ENCODE data around the gene PAXX.
A peak's percentile ranks its signal among the peaks of the same experiment; 100 is the strongest.
"Not testable (repeated sequence)": the region's sequence is repeated elsewhere in the genome, so short reads cannot be mapped to it uniquely, and the experiment has no call there.

Gene PAXX

GRCh38 chr9:137019891-137020683, 27.9 kb downstream of the PAXX start:
- DNase-seq, result no peak

GRCh38 chr9:137020771-137021567, 28.7 kb downstream of the PAXX start:
- DNase-seq, result no peak

- DNase-seq, result no peak
Measured at GRCh38 chr9:137021568-137021978, 29.4 kb downstream of the PAXX start.

- DNase-seq, result peak; percentile 56
Measured at GRCh38 chr9:137021979-137022661, 29.9 kb downstream of the PAXX start.

GRCh38 chr9:137022662-137023008, 30.4 kb downstream of the PAXX start:
- no peak for DNase-seq

GRCh38 chr9:137023157-137023556, 30.9 kb downstream of the PAXX start:
- DNase-seq, result no peak

- DNase-seq, result no peak
Measured at GRCh38 chr9:137023583-137023991, 31.4 kb downstream of the PAXX start.

GRCh38 chr9:137025517-137025966, 33.3 kb downstream of the PAXX start:
- no peak for DNase-seq

GRCh38 chr9:137026384-137026783, 34.2 kb downstream of the PAXX start:
- DNase-seq, result no peak

- no peak for DNase-seq
Measured at GRCh38 chr9:137026828-137027227, 34.6 kb downstream of the PAXX start.

GRCh38 chr9:137027369-137028262, 35.4 kb downstream of the PAXX start, which contains the start of gene ABCA2:
TSS of gene ABCA2 (minus strand) at chr9:137028237. CDS start at chr9:137028140, 97 bp downstream.
- no peak for DNase-seq

- peak; percentile 60 for DNase-seq
Measured at GRCh38 chr9:137028263-137029057, 36.2 kb downstream of the PAXX start.

GRCh38 chr9:137029058-137029936, 37.1 kb downstream of the PAXX start:
- DNase-seq, result peak; percentile 70

GRCh38 chr9:137030006-137030405, 37.8 kb downstream of the PAXX start:
- no peak for DNase-seq

GRCh38 chr9:137030538-137031527, 38.6 kb downstream of the PAXX start:
- peak; percentile 57 for DNase-seq

- DNase-seq, result peak; percentile 40
Measured at GRCh38 chr9:137031904-137032640, 39.9 kb downstream of the PAXX start, which contains the start of gene FUT7. TSS of gene FUT7 (minus strand) at chr9:137032088. CDS start at chr9:137031991, 97 bp downstream.

GRCh38 chr9:137032858-137033257, 40.6 kb downstream of the PAXX start:
- DNase-seq, result no peak

- not testable (repeated sequence) for DNase-seq
Measured at GRCh38 chr9:137033481-137033880, 41.3 kb downstream of the PAXX start.

Measured in activated gamma-delta T cell treated with Interleukin-2 at 50 U/mL for 16 hours (primary cell).